ENCODE results near the gene TAS2R41. TPM values are rescaled to one million over a fixed set of nuclear protein-coding genes. Genes with fewer than 3 reads are reported as not detected.

TAS2R41 gene
- total RNA-seq, 1 donor from 2014 or later = not detected

GRCh38 chr7:143455942-143456341 is 21.7 kb upstream of the TAS2R41 start:
- H3K4me3 Mint-ChIP-seq (ENCODE audit: unreplicated experiment) = no peak overlapping the region
- TF ChIP-seq EZH2 (IDR thresholded peaks at IDR 0.05; ENCODE audit: insufficient read depth, low read length) = no peak
- no peak for TF ChIP-seq CTCF (IDR thresholded peaks at IDR 0.05; ENCODE audit: insufficient read depth, low read depth, low read length)
- no peaks in the 10 kb centered on the region for H3K27me3 ChIP-seq (ENCODE audit: insufficient read depth, low read length)
- no peaks in the 10 kb centered on the region for H3K9me3 ChIP-seq (ENCODE audit: insufficient read depth, low read depth, low read length)
- no peak for FAIRE-seq
- H3K4me1 Mint-ChIP-seq (ENCODE audit: low read depth, unreplicated experiment) = peaks cover 6% of the 10 kb centered on the region
- no peak overlapping the region for H3K4me3 ChIP-seq (ENCODE audit: insufficient read depth, low read depth, low read length)
- peaks cover 2% of the 10 kb centered on the region for H3K27me3 Mint-ChIP-seq (ENCODE audit: low read depth, unreplicated experiment)
- H3K27ac Mint-ChIP-seq (ENCODE audit: unreplicated experiment) = no peak overlapping the region
- H3K4me1 ChIP-seq (ENCODE audit: insufficient read depth, low read length) = peaks cover 18% of the 10 kb centered on the region
- DNase-seq (ENCODE audit: low read depth) = no peak
- no peaks in the 10 kb centered on the region for H4K20me1 ChIP-seq (ENCODE audit: insufficient read depth, low read length)
- no peaks in the 10 kb centered on the region for H3K36me3 ChIP-seq (ENCODE audit: insufficient read depth, low read length)
- H2AFZ ChIP-seq (ENCODE audit: low read depth, low read length) = no peak overlapping the region
- no peaks in the 10 kb centered on the region for H3K79me2 ChIP-seq (ENCODE audit: insufficient read depth, low read length)
- H3K9me3 Mint-ChIP-seq (ENCODE audit: unreplicated experiment) = peaks cover 3% of the 10 kb centered on the region
- H3K36me3 Mint-ChIP-seq (ENCODE audit: low read depth, unreplicated experiment) = no peaks in the 10 kb centered on the region
- H3K27ac ChIP-seq (ENCODE audit: low read depth, low read length) = no peak overlapping the region
- no peak overlapping the region for H3K9ac ChIP-seq (ENCODE audit: low read length)
- H3K4me2 ChIP-seq (ENCODE audit: low read length) = no peak overlapping the region

GRCh38 chr7:143456992-143457793 is 20.5 kb upstream of the TAS2R41 start:
- Histone ChIP-seq H3K4me2 (ENCODE audit: low read length) (peak overlapping the region; percentile 49), H3K36me3 (ENCODE audit: insufficient read depth, low read length) (no peaks in the 10 kb centered on the region), H3K4me3 (ENCODE audit: insufficient read depth, low read depth, low read length) (no peak overlapping the region), H3K27me3 (ENCODE audit: insufficient read depth, low read length) (no peaks in the 10 kb centered on the region), H3K4me1 (ENCODE audit: insufficient read depth, low read length) (peaks cover 18% of the 10 kb centered on the region), H2AFZ (ENCODE audit: low read depth, low read length) (no peak overlapping the region), H3K9me3 (ENCODE audit: insufficient read depth, low read depth, low read length) (no peaks in the 10 kb centered on the region), H3K27ac (ENCODE audit: low read depth, low read length) (peak overlapping the region; percentile 45), H3K9ac (ENCODE audit: low read length) (no peak overlapping the region), H3K79me2 (ENCODE audit: insufficient read depth, low read length) (no peaks in the 10 kb centered on the region), H4K20me1 (ENCODE audit: insufficient read depth, low read length) (no peaks in the 10 kb centered on the region)
- H3K9me3 Mint-ChIP-seq (ENCODE audit: unreplicated experiment) = no peaks in the 10 kb centered on the region
- TF ChIP-seq EZH2 (IDR thresholded peaks at IDR 0.05; ENCODE audit: insufficient read depth, low read length) (no peak), CTCF (IDR thresholded peaks at IDR 0.05; ENCODE audit: insufficient read depth, low read depth, low read length) (no peak)
- FAIRE-seq (peak; percentile 62), DNase-seq (ENCODE audit: low read depth) (peak; percentile 14)
- H3K27ac Mint-ChIP-seq (ENCODE audit: unreplicated experiment) = no peak overlapping the region
- H3K4me1 Mint-ChIP-seq (ENCODE audit: low read depth, unreplicated experiment) = peaks cover 6% of the 10 kb centered on the region
- no peak overlapping the region for H3K4me3 Mint-ChIP-seq (ENCODE audit: unreplicated experiment)
- peaks cover 2% of the 10 kb centered on the region for H3K27me3 Mint-ChIP-seq (ENCODE audit: low read depth, unreplicated experiment)
- H3K36me3 Mint-ChIP-seq (ENCODE audit: low read depth, unreplicated experiment) = no peaks in the 10 kb centered on the region

DNA sequence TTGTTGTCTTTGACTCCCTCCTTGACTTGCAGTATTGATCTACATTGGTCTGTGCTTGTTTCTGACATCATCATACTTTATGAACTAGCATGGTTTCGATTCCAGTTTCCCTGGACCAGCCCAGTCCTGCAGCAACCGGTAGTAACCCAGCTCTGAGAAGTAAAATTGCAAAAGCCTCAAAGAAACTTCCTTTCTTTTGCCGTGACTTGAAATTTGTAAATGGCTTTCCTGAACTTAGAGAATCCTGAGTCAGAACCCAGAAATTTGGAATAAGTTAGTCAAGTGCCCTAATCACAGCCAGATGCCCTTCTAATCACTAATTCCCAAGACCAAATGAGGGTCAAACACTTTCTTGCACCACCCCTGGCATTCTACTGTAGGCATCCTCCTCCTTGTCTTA is 19.4 kb upstream of the TAS2R41 start:
- Mint-ChIP-seq H3K27me3 (ENCODE audit: low read depth, unreplicated experiment) (peaks cover 2% of the 10 kb centered on the region), H3K27ac (ENCODE audit: unreplicated experiment) (no peak overlapping the region), H3K36me3 (ENCODE audit: low read depth, unreplicated experiment) (no peaks in the 10 kb centered on the region), H3K9me3 (ENCODE audit: unreplicated experiment) (no peaks in the 10 kb centered on the region), H3K4me3 (ENCODE audit: unreplicated experiment) (no peak overlapping the region), H3K4me1 (ENCODE audit: low read depth, unreplicated experiment) (peaks cover 6% of the 10 kb centered on the region)
- no peak overlapping the region for H3K4me3 ChIP-seq (ENCODE audit: insufficient read depth, low read depth, low read length)
- peak; percentile 25 for DNase-seq (ENCODE audit: low read depth)
- H3K9ac ChIP-seq (ENCODE audit: low read length) = no peak overlapping the region
- no peaks in the 10 kb centered on the region for H3K36me3 ChIP-seq (ENCODE audit: insufficient read depth, low read length)
- FAIRE-seq = no peak
- peak overlapping the region; percentile 45 for H3K27ac ChIP-seq (ENCODE audit: low read depth, low read length)
- no peaks in the 10 kb centered on the region for H3K27me3 ChIP-seq (ENCODE audit: insufficient read depth, low read length)
- TF ChIP-seq EZH2 (IDR thresholded peaks at IDR 0.05; ENCODE audit: insufficient read depth, low read length) (no peak), CTCF (IDR thresholded peaks at IDR 0.05; ENCODE audit: insufficient read depth, low read depth, low read length) (no peak)
- no peaks in the 10 kb centered on the region for H3K9me3 ChIP-seq (ENCODE audit: insufficient read depth, low read depth, low read length)
- H4K20me1 ChIP-seq (ENCODE audit: insufficient read depth, low read length) = no peaks in the 10 kb centered on the region
- H2AFZ ChIP-seq (ENCODE audit: low read depth, low read length) = no peak overlapping the region
- peaks cover 18% of the 10 kb centered on the region for H3K4me1 ChIP-seq (ENCODE audit: insufficient read depth, low read length)
- no peak overlapping the region for H3K4me2 ChIP-seq (ENCODE audit: low read length)
- no peaks in the 10 kb centered on the region for H3K79me2 ChIP-seq (ENCODE audit: insufficient read depth, low read length)
